ENCODE measurements around the gene MXRA7.

DNA sequence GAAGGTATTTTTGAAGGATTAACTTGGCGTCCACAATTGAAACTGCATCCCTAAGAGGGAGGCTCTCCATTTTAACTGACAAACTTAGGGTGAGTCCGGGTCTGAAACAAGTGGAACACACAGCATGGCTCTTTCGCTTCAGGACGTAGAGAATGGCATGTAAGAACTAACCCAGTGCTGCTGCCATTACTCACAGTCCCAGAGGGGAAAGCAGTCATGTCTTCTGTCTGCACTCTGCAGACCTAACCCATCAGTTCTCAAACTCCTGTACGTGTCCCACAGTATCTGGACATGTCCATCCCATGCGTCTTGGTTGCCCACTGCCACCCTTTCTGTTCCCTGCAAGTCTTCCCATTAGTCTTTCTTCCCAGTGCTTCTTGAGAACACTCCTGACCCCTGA is 67.8 kb downstream of the MXRA7 start:
- TF ChIP-seq POLR2A (IDR thresholded peaks at IDR 0.05) (no peak), CTCF (IDR thresholded peaks at IDR 0.05) (no peak)
